ENCODE data around the gene NPPA.

Gene NPPA

DNA sequence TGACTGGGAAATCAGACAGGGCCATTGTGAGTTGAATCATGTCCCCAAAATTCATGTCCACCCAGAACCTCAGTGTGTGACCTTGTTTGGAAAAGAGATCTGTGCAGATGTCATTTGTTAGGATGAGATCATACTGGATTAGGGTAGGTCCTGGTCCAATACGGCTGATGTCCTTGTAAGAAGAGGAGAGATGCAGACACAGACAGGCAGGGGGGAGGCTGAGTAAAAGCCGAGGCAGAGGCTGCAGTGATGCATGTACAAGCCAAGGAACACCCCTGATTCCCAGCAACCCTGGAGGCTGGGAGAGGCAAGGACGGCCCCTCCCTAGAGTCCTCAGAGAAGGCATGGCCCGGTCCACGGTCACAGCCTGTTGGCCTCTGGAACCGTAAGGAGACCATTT, 27.0 kb upstream of the NPPA start:
- no peak for DNase-seq

DNA sequence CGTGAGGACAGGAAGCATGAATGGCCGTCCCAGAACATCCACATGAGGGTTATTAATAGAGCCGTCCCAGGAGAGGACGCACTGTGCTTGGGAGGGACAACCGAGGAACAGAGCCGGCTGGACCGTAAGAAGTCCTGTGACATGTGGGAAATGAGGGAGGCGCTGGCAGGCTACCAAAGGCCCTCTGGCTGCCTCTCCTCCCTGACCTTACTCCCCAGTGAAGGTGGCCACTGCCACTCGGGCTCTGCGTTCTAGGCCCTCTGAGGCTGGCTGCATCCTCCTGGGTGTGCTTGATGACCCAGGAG, 26.6 kb upstream of the NPPA start:
- no peak for DNase-seq

DNA sequence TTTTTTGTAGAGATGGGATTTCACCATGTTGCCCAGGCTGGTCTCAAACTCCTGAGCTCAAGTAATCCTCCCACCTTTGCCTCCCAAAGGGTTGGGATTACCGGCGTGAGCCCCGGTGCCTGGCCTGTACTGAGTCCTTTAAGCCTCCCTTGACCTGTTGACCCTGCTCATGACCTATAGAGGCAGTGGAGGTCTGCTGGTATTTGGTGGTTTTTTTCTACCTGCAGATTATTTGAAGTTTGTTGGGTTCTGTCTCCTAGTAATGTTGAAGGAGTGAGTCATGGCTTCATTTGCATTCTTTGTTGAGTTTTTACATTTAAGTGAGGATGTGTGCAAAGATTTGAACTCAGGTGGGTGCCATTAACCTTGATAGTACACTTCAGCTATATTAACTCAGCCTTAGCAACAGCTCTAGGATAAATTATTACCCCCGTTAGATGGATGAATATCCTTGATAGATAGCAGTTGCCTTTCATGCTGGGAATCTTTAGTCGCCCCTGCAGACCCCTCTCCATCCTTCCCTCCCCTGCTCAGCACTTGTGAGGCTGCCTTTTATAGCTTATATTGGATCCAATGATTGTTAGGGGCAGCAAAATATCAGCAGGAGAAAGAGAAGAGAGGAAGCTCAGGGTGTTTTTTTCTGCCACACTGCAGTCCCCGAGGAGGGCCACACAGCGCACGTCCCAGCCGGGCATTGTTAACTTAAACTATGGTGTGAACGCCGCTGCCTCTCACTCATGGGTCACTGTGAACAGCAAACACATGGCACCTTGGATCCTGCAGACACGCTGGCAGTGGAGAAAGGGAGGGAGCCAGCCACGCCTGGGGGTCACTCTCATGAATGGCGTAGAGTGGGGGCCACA, 26.0 kb upstream of the NPPA start:
- no peak for DNase-seq

DNA sequence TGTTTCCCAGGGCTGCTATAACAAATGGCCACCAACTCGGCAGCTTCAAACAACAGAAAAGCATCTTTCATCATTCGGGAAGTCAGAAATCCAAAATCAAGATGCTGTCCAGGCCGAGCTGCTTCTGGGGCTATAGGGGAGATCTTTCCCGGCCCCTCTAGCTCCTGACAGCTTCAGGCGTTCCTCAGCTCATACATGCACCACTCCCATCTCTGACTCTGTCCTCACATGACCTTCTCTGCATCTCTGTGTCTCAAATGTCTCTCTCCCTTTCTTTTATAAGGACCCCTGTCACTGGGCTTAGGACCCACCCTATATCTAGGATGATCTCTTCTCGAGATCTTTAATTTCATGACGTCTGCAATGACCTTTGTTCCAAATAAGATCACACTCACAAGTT, 25.0 kb upstream of the NPPA start:
- no peak for DNase-seq

DNA sequence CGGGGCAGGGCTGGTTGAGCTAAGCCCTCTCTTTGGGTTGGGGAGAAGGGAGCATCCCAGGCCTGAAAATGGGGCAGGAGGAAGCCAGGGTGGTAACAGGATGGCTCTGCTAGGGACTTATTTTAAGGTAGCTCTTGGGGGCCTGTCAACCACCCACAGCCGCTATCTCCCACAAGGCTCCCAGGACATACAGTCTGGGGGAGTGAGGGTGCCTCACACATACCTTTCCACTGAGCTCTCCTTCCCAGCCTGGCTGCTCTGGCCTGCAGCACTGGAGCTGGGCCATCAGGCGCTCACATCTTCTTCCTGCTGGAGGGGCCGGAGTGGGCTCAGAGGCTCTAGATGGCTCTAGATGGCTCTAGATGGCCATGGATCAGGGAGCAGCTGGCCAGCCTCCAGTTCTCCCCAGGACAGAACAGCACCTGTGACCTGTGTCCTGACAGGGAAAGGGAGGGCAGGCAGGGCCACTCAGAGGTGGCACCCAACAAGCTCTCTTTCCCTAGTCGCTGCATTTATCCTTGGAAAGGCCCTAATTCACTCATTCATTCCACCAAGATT, 22.1 kb upstream of the NPPA start:
- DNase-seq = no peak

DNA sequence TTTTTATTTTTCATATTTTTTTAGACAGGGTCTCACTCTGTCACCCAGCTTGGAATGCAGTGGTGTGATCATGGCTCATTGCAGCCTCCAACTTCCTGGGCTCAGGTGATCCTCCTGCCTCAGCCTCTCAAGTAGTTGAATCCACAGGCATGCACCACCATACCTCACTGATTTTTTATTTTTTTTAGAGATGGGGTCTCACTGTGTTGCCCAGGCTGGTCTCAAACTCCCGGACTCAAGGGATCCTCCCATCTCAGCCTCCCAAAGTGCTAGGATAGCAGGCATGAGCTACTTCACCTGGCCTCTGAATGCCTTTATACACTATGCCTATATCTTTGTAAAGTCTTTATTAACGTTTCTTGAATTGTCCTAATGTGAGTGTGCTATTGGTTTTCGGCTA, 21.5 kb upstream of the NPPA start:
- DNase-seq = no peak

DNA sequence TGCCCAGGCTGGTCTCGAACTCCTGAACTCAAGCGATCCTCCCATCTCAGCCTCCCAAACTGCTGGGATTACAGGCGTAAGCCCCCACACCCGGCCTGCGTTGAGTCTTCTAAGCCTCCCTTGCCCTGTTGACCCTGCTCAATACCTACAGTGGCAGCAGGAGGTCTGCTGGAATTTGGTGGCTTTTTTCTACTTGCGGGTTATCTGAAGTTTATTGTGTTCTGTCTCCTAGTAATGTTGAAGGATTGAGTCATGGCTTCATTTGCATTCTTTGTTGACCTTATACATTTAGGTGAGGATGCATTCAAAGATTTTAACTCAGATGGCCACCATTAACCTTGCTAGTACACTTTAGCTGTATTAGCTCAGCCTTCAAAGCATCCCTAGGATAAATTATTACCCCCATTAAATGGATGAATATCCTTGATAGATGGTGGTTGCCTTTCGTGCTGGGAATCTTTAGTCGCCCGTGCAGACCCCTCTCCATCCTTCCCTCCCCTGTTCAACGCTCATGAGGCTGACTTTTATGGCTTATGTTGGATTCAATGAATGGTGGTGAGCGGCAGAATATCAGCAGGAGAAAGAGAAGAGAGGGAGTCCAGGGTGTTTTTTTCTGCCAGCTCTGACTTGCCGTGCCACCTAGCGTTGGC, 20.9 kb upstream of the NPPA start:
- no peak for DNase-seq

DNA sequence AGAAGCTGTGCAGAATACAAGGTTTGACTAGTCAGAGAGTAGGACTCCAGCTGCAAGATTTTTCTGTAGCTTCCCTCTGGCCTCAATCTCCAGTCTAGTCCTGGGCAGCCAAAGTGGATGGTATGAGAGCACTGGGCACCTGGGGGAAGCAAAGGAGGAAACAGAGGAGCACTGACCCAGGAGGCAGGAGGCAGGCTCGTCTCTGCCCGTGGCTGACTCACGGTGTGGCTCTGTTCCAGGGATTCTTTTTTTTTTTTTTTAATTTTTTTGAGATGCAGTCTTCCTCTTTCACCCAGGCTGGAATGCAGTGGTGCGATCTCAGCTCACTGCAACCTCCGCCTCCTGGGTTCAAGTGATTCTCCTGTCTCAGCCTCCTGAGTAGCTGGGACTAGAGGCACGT, 15.3 kb upstream of the NPPA start:
- DNase-seq = no peak

DNA sequence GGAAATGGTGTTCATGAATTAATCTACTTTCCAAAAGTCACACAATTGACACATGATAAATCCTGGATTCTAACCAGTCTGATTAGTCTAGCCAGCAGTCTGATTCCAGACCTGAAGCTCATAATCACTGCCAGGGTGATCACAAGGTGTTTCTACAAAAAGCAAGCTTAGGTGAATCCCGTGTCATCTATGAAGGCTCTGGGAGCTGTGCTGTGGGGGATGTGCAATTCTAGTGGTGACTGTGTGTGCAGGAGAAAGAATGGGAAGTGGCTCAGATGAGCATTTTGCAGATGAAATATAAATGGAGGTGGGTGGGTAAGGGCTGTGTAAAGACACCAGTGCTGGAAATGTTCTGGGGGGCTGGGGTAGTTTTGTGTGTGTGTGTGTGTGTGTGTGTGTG, 13.0 kb upstream of the NPPA start:
- DNase-seq = no peak

DNA sequence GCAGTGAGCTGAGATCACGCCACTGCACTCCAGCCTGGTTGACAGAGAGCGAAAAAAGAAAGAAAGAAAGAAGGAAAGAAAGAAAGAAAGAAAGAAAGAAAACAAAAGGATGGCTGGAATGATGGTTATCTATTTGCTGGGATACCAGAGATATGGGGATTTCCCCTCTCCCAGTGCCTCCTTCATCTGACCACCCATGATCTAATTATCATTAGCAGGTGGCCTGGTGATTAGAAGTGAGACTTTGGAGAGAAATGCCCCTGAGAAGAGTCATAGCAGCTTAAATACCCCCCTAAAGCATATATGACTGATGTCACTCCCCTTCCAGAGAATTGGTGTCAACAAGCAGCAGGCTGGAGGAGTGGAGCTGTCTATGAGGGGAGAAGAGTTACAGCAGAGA, 12.5 kb upstream of the NPPA start:
- no peak for DNase-seq

DNA sequence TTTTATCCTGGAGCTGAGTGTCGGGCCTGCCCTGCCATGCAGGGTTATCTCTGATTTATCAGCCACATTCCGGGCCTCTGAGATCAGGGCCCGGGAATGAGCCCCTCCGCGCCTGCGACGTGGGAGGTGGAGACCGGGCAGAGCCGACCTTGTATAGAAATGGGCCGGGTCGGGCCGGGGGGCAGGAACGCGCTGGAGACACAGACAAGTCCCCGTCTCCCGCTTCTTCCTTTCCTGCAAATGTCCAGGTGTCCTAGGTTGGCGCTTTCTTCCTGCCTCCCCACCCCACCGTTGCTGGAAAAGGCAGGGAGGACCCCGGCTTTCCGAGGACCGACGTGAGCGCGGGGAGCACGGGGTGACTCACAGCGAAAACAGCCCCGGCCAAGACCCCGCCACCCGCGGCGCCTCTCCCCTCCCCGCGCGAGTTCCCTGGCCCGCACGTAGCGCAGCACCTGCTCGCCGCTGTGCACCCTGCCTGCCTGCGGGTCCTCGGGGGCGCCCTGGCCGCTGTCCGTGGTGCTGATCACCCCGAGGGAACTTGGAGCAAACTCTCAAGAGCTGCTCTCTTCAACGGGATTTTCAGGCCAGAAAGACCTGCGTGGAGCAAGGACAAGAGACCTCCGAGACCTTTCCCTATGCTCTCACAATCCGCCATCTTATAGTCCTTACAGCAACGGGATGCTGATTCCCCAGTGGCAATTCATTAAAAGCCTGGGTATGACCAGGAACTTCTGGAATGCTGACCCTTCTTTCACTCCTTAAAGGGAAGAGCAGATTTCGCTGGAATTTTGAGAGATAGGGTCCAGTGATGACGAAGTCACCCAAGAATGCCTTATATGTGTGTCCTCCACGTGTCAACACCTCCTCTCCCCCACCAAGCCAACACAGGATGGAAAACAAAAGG, 11.6 kb upstream of the NPPA start:
- peak in 4 of 56 donors; percentile 14 to 37 (median 24) for DNase-seq

DNA sequence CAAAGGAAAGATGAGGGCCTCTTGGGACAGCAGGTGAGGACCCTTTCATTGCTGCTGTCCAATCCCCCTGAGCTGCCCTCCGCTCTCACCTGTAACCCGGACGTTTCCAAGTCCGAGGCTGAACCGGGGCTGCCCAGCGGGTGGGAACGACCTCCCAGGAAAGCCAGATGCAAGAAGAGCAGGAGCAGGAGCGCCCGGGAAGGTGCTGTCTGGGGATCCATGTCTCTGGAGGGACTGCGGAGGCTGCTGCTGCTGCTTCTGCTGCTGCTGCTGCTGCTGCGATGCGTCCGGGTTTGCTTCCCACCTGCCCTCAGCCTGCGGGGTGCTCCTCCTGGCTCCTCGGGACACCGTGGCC, 11.0 kb upstream of the NPPA start, which contains the start of gene NPPB:
Gene NPPB, minus strand, starts transcription at position 333 of the 355 bp plus-strand sequence. Its CDS starts 112 bp downstream, at position 221.
- no peak for DNase-seq

DNA sequence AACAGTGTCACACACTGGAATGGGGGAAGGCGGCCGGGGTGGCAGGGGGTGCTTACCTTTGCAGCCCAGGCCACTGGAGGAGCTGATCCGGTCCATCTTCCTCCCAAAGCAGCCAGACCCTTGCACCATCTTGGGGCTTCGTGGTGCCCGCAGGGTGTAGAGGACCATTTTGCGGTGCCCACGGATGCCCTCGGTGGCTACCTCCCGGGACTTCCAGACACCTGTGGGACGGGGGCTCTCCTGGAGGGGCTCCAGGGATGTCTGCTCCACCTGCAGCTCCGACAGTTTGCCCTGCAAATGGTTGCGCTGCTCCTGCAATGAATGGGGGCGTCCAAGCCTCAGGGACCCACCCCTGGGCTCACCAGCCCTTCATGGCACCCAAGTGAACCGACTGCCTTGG, 10.6 kb upstream of the NPPA start:
- no peak for DNase-seq

DNA sequence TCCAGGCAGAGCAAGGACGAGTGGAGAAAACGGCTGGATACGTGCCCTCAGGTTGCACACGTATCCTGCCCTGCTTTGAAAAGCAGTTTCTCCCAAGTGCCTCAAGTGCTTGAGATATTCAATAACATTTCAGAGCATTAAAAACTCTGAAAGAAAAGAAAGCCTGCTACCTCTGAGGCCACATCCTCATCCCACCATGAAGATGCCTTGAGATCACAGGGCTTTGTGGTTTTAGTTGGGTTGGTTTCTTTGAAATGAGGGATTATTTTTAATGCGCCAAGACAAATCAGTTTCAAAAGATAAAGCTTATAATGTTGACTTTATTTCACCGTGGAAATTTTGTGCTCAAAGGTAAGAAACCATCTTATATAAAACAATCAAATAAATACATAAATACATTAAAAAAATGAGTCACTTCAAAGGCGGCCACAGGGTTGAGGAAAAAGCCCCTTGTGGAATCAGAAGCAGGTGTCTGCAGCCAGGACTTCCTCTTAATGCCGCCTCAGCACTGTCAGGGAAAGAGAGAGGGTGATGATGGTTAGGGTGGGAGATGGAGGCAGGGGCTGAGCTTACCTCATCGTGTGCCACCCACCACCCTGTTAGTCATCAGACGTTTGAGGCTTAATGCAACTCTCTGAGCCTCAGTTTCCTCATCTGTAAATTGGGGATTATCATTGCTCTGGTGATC, 9.7 kb upstream of the NPPA start:
- no peak for DNase-seq

DNA sequence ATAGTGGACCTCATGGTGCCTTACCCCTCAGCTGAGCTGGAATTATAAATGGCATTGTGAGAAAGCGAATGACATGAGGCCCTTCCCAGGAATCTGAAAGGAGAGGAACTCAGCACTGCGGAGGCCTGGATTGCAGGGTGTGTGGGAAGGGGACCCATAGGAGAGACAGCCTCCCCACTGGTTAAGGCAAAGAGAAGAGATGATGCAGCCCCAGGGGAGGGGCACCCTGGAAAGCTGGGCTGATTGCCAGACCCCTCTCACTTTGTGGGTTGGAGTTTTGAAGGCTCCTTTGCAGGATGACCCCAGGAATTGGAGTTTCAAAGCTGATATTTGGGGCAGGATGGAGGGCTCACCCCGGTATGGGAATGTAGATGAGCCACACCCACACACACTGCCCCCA, 9.1 kb upstream of the NPPA start:
- no peak for DNase-seq

DNA sequence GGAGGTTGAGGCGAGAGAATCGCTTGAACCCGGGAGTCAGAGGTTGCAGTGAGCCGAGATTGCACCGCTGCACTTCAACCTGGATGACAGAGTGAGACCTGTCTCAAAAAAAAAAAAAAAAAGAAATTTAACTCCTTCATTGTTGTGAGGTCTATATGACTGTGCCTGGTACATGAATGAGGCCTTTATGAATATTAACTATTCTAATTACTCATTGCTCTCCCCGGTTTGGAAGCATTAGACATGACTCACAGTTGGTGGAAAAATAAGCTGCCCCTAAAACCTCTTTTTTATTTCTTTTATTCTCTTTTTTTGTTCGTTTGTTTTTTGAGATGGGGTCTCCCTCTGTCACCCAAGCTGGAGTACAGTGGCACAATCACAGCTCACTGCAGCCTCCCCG, 7.8 kb upstream of the NPPA start:
- DNase-seq = no peak

DNA sequence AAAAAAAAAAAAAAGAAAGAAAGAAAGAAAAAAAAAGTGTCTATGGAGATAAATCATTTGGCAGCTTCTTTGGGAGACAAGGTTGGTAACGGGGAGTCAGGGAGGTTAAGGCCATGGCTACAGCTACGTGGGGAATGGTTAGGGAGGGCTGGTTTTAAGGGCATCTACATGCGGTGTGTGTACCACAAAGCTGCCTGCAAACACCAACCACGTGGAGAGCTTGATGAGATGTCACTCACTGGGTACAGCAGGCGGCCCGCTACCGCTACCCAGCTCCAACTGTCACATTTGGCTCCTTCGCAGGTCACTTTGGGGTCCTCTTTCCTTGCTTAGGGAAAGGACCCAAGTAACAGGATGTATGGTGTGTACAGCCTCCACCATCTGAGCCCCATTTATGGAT, 6.9 kb upstream of the NPPA start:
- DNase-seq = no peak

DNA sequence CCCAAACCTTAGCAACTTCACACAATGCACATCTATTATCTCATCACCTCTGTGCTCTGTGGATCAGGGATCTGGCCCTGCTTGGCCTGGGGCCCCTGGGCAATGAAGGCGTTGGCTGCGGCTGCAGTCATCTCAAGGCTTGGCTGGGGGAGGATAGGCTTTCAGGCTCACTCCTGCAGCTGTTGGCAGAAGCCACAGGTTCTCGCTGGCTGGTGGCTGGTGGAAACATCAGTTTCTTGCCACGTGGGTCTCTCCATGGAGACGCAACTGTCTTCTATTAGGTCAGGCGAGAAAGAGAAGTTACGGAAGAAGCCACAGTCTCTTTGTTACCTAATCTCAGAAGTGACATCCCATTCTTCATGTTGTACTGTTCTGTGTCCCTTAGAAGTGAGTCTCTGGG, 3.6 kb upstream of the NPPA start:
- DNase-seq = no peak

DNA sequence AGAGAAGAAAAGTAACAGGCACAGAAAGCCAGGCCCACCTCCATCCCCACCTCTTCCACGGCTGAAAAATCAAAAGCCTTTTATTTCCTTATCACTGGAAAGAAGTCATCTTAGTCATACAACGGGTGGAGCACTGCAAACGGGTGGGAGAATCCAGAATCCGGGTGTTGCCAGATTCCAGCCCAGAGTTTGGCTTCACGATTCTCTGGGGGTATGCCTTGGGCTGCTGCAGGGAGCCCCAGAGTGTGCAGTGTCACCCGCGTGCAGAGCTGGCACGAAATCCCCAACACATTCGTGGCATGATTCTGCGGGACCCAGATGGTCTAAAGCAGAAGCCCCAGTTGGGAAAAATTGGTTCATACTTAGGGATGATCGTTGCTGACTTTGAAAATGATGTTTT, 2.6 kb upstream of the NPPA start:
- no peak for DNase-seq

DNA sequence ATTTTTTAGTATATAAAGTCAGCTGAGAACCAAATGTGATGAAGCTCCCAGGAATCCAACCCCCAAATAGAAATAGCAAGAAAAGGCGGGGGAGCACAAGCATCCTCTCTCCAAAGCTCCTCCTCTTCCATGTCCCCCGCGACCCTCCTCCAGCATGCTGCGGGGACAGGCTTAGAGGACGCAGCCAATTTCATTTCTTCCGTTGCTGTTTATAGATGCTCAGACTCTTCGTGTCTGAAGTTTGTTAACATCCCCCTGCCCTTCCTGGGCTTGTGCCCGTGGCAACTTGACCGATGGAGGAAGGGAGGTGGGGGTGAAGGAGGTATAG, 754 bp upstream of the NPPA start:
- DNase-seq = peak in 1 of 56 donors; percentile 23

DNA sequence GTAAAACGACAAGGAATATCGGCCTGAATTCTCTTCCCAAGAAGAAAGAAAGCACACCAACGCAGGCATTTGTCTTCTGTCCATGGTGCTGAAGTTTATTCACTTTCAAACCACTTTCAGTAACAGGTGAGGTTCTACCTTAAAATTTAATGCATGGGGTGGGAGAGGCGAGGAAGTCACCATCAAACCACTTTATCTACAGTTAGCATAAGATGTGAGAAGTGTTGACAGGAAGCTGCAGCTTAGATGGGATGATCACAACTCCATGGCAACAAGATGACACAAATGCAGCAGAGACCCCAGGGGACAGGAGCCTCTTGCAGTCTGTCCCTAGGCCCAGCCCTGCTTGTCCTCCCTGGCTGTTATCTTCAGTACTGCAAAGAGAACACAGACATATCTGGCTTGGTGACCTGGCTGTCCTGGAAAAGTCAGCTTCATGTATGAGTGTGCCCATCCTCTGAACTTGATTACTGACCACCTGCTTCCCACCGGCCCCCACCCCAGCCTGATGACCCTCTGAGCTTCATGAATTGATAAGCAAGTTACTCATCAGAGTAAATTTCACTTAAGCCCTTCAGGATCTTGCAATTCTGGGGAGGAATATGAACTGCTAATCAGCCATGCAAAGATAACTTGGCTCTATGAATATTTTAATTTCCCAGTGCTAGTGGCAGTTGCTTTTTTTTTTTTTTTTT, 1.8 kb downstream of the NPPA start:
- no peak for DNase-seq

Data from amygdala (tissue), 56 donors.